ENCODE results near the gene TMEM61. TPM values are rescaled to one million over a fixed set of nuclear protein-coding genes. Genes with fewer than 3 reads are reported as not detected.
A peak's percentile ranks its signal among the peaks of the same experiment; 100 is the strongest.

The TMEM61 gene
- total and polyA plus RNA-seq, 2 of the 8 experiments (the other 6 are each of a cell fraction or from before 2014, with no cell fraction given): 0.54 to 1.4 TPM

DNA sequence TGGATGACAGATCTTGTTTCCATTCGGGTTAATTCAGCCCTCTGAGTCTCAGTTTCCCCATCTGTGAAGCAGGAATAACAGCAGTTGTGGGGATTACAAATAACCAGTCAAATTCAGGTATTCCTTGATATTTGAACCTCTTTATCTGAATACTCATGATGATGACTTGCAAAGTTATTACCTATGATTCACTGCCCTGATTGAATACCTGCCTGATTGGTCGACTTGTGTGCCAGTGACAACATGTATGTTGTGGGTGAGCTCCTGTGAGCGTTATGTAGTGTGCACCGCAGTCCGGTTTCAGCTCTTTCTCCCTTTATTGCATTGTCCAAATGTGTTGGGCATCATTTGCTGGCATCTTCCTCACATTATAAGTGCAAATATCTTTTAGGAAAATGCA lies 9.5 kb upstream of the TMEM61 start:
- Histone ChIP-seq H4K8ac (ENCODE audit: extremely low read depth, insufficient read depth, low read length) (no peak overlapping the region), H2BK5ac (ENCODE audit: low read depth, low read length) (no peak overlapping the region), H3K4me1 (replicated peaks in 1 of 4; ENCODE audit: control insufficient read depth in 3 of 4, insufficient read depth in 4 of 4, low read length in 3 of 4) (no peaks in the 10 kb centered on the region; a peak in 1 of 7 replicates), H3K4me2 (ENCODE audit: insufficient read depth in 1 of 2, low read depth in 2 of 2, low read length in 2 of 2) (no peak overlapping the region), H2BK12ac (ENCODE audit: low read depth, low read length) (no peak overlapping the region), H3K4ac (replicated peaks; ENCODE audit: insufficient read length, low read depth, low read length) (no peak overlapping the region), H3K9ac (replicated peaks in 1 of 4; ENCODE audit: extremely low read depth in 1 of 4, low read depth in 3 of 4, low read length in 3 of 4) (no peak overlapping the region), H3K18ac (ENCODE audit: extremely low read depth, low read length) (no peak overlapping the region), H3K23me2 (ENCODE audit: low read depth, low read length) (no peaks in the 10 kb centered on the region), H3K36me3 (ENCODE audit: control insufficient read depth in 2 of 4, insufficient read depth in 4 of 4, low read length in 3 of 4) (no peaks in the 10 kb centered on the region), H3K4me3 (ENCODE audit: extremely low read depth in 1 of 4, insufficient read depth in 2 of 4, low read depth in 3 of 4, low read length in 4 of 4) (no peak overlapping the region), H4K91ac (replicated peaks; ENCODE audit: insufficient read length, low read length) (no peak overlapping the region), H2AK5ac (ENCODE audit: low read depth, low read length) (0 out of 2 replicates have a peak overlapping the region, but pooled peaks have one; percentile 42), H3K56ac (replicated peaks; ENCODE audit: insufficient read length, low read depth, low read length) (no peak overlapping the region), H3K27ac (ENCODE audit: low read depth, low read length) (no peak overlapping the region), H3K79me1 (ENCODE audit: low read depth, low read length) (no peaks in the 10 kb centered on the region), H3K14ac (ENCODE audit: insufficient read length) (no peak overlapping the region), H3K23ac (ENCODE audit: insufficient read length) (no peak overlapping the region), H3K79me2 (ENCODE audit: control insufficient read depth in 1 of 2, insufficient read depth in 2 of 2, low read length in 2 of 2) (no peaks in the 10 kb centered on the region), H2BK120ac (replicated peaks; ENCODE audit: low read depth, low read length) (no peak overlapping the region), H2BK20ac (ENCODE audit: low read length) (0 out of 2 replicates have a peak overlapping the region, but pooled peaks have one; percentile 43), H4K5ac (ENCODE audit: insufficient read length, low read depth, low read length) (no peak overlapping the region), H3K9me3 (ENCODE audit: insufficient read depth in 2 of 2, low read depth in 1 of 2, low read length in 1 of 2) (no peaks in the 10 kb centered on the region), H2AFZ (ENCODE audit: low read length) (no peak overlapping the region), H3K27me3 (replicated peaks in 1 of 4; ENCODE audit: control insufficient read depth in 3 of 4, extremely low read depth in 1 of 4, insufficient read depth in 3 of 4, low read length in 3 of 4) (no peaks in the 10 kb centered on the region), H2BK15ac (ENCODE audit: low read length) (0 out of 2 replicates have a peak overlapping the region, but pooled peaks have one; percentile 82), H4K20me1 (replicated peaks in 1 of 2; ENCODE audit: control insufficient read depth in 1 of 2, insufficient read depth in 2 of 2, low read length in 2 of 2) (no peaks in the 10 kb centered on the region)
- POLR2A ChIA-PET (ENCODE audit: partially characterized antibody): interaction anchor here (0.8 kb wide), 1 partner anchor 9 kb away, joined by 3 read pairs; no protein-coding TSS in a partner anchor
- CTCF ChIA-PET (ENCODE audit: partially characterized antibody): interaction anchor here (0.7 to 4.3 kb wide), 10 partner anchors 8 to 1419 kb away, joined by 3 to 31 read pairs (median 11); no protein-coding TSS in a partner anchor
- FAIRE-seq (no peak), DNase-seq (ENCODE audit: low read depth in 1 of 2, low spot score in 2 of 2) (no peak)
- WGBS, 2 experiments (ENCODE audit: extremely low coverage in 1 of 2, insufficient coverage in 1 of 2, insufficient read length in 1 of 2, insufficient replicate concordance in 2 of 2, low coverage in 1 of 2, low lambda C conversion rate in 2 of 2, missing lambda C conversion rate in 1 of 2): 92% methylated on average over 5 of the region's 5 CpGs; no CpG with 5 or more reads in 1 of the 2 experiments
- TF ChIP-seq GABPA (IDR thresholded peaks at IDR 0.05; ENCODE audit: borderline replicate concordance, insufficient read depth, low read length) (no peak), JUN (IDR thresholded peaks at IDR 0.05; ENCODE audit: low read depth, low read length) (no peak), CHD1 (IDR thresholded peaks at IDR 0.05; ENCODE audit: low read depth, low read length) (no peak)

All from H1 (cell line).